HCT116 (cell line): ENCODE results near the gene TRERF1. TPM values are rescaled to one million over a fixed set of nuclear protein-coding genes. Genes with fewer than 3 reads are reported as not detected.

Experiments
- ATAC-seq: fragments of 200-7000 bp; cut with Tn5 transposase; 2 replicates; pipeline ENCODE4 v1.9.1; 2020; ENCODE audit warnings: mild to moderate bottlenecking, moderate library complexity
- BruUV-seq: library from RNA; stranded (reverse); fragments of 400-500 nt; replicated peaks from 2 replicates; lab custom pipeline; 2021; lab: Mats Ljungman, UMichigan
- CTCF ChIA-PET: fragments of 300-600 bp; sonication (Branson Sonifier 250); formaldehyde crosslinking; loops from one replicate; lab custom pipeline; 2021; ENCODE audit warnings: antibody characterized with exemption; lab: Charles Lee
- POLR2A ChIA-PET: fragments of 300-600, 350-600 bp; sonication (Branson Sonifier 250); formaldehyde crosslinking; loops from one replicate; lab custom pipeline; 2021; ENCODE audit warnings: antibody characterized with exemption; lab: Charles Lee
- RAD21 ChIA-PET, 2 experiments: fragments of 300-600 bp; sonication (Branson Sonifier 250); formaldehyde crosslinking; loops; one replicate each; lab custom pipeline; 2023; ENCODE audit warnings: low total read pairs in 2 of 2; ENCODE audit not compliant: uncharacterized antibody in 2 of 2, unreplicated experiment in 2 of 2, low non-redundant PET in 1 of 2; lab: Charles Lee
- DNase-seq: peaks from one replicate; pipeline ENCODE4 v3.0.0-alpha.2; 2010; ENCODE audit warnings: low read depth, low spot score
- H2AFZ ChIP-seq: fragments of 200-600 bp; shearing (Covaris generic), sonication (generic); 2 replicates; pipeline ENCODE4 v1.6.1; 2017; ENCODE audit warnings: low read depth, mixed run types, mixed read lengths, antibody characterized with exemption, low read length; ENCODE audit not compliant: poor library complexity, severe bottlenecking
- H3K27ac ChIP-seq: 2 replicates; pipeline ENCODE4 v1.5.1; 2012; ENCODE audit warnings: low read depth, low read length
- H3K27me3 ChIP-seq: fragments of 200-600 bp; sonication (generic); 2 replicates; pipeline ENCODE4 v1.6.1; 2016; ENCODE audit warnings: mixed run types, low read length, mixed read lengths; ENCODE audit not compliant: insufficient read depth
- H3K36me3 ChIP-seq, 2 experiments: fragments of 200-500 bp in 1 of 2; fragments of 200-600 bp in 1 of 2; sonication (Bioruptor generic) in 1 of 2; sonication (generic) in 1 of 2; 2 replicates each; pipeline versions ENCODE4 v1.5.1 to v1.6.1; 2014 to 2016; ENCODE audit warnings: low read length in 2 of 2, inconsistent platforms in 1 of 2, mixed read lengths in 1 of 2, mixed run types in 1 of 2; ENCODE audit not compliant: insufficient read depth in 2 of 2, control insufficient read depth in 1 of 2
- H3K4me1 ChIP-seq, 2 experiments: fragments of 200-600 bp in 1 of 2; sonication (generic) in 1 of 2; 2 replicates each; pipeline versions ENCODE4 v1.5.1 to v1.6.1; 2012 to 2017; ENCODE audit warnings: low read length in 2 of 2, inconsistent platforms in 1 of 2, mild to moderate bottlenecking in 1 of 2, mixed read lengths in 1 of 2, mixed run types in 1 of 2, moderate library complexity in 1 of 2; ENCODE audit not compliant: insufficient read depth in 2 of 2, control insufficient read depth in 1 of 2
- H3K4me2 ChIP-seq: fragments of 200-600 bp; sonication (generic); 2 replicates; pipeline ENCODE4 v1.6.1; 2017; ENCODE audit warnings: mixed run types, low read length, mixed read lengths
- H3K4me3 ChIP-seq, 2 experiments: fragments of 200-600 bp in 1 of 2; sonication (generic) in 1 of 2; replicated peaks in 1 of 2; 2 replicates each; pipeline ENCODE4 v1.5.1; 2011 to 2016; ENCODE audit warnings: low read length in 2 of 2, control low read depth in 1 of 2, low read depth in 1 of 2, mild to moderate bottlenecking in 1 of 2, mixed read lengths in 1 of 2, mixed run types in 1 of 2
- H3K79me2 ChIP-seq: fragments of 200-600 bp; sonication (generic); 2 replicates; pipeline ENCODE4 v1.6.1; 2017; ENCODE audit warnings: mild to moderate bottlenecking, mixed run types, low read length, moderate library complexity, mixed read lengths; ENCODE audit not compliant: insufficient read depth
- H3K9ac ChIP-seq: fragments of 200-600 bp; sonication (generic); 2 replicates; pipeline ENCODE4 v1.6.1; 2016; ENCODE audit warnings: low read length, mixed read lengths
- H3K9me2 ChIP-seq: fragments of 200-600 bp; sonication (generic), shearing (Covaris generic); 2 replicates; pipeline ENCODE4 v1.6.1; 2017; ENCODE audit warnings: mixed run types, mild to moderate bottlenecking, moderate library complexity; ENCODE audit not compliant: insufficient read depth
- H3K9me3 ChIP-seq, 2 experiments: fragments of 200-500 bp in 1 of 2; fragments of 200-600 bp in 1 of 2; sonication (Bioruptor generic) in 1 of 2; sonication (generic) in 1 of 2; 2 replicates each; pipeline ENCODE4 v1.6.1; 2014 to 2017; ENCODE audit warnings: low read length in 2 of 2, mixed read lengths in 2 of 2, inconsistent platforms in 1 of 2, low read depth in 1 of 2, mild to moderate bottlenecking in 1 of 2, mixed run types in 1 of 2, moderate library complexity in 1 of 2; ENCODE audit not compliant: control insufficient read depth in 1 of 2, insufficient read depth in 1 of 2
- H4K20me1 ChIP-seq: fragments of 200-600 bp; sonication (generic), shearing (Covaris generic); 2 replicates; pipeline ENCODE4 v1.6.1; 2017; ENCODE audit warnings: mixed run types, mild to moderate bottlenecking, moderate library complexity; ENCODE audit not compliant: insufficient read depth
- CBX3 ChIP-seq: IDR thresholded peaks from 2 replicates; pipeline ENCODE4 v1.6.1; 2012; ENCODE audit warnings: low read depth
- CEBPB ChIP-seq: IDR thresholded peaks from 2 replicates; pipeline ENCODE4 v1.6.1; 2012; ENCODE audit warnings: low read depth
- EZH2 ChIP-seq: fragments of 200-600 bp; sonication (generic); IDR thresholded peaks from 2 replicates; pipeline ENCODE4 v1.6.1; 2017; ENCODE audit warnings: antibody characterized with exemption, mixed run types
- EZH2phosphoT487 ChIP-seq: fragments of 200-600 bp; IDR thresholded peaks from 2 replicates; pipeline ENCODE4 v1.6.1; 2018; ENCODE audit warnings: antibody characterized with exemption, borderline replicate concordance
- FOSL1 ChIP-seq: IDR thresholded peaks from 2 replicates; pipeline ENCODE4 v1.6.1; 2012; ENCODE audit warnings: low read depth
- JUND ChIP-seq: IDR thresholded peaks from 2 replicates; pipeline ENCODE4 v1.6.1; 2012
- MAX ChIP-seq: IDR thresholded peaks from 2 replicates; pipeline ENCODE4 v1.6.1; 2012
- POLR2A ChIP-seq: IDR thresholded peaks from 2 replicates; pipeline ENCODE4 v1.7.0; 2011; ENCODE audit warnings: borderline replicate concordance; ENCODE audit not compliant: insufficient read depth, insufficient read length; ENCODE audit errors: extremely low read depth
- POLR2AphosphoS5 ChIP-seq: IDR thresholded peaks from 2 replicates; pipeline ENCODE4 v1.6.1; 2011; ENCODE audit warnings: mild to moderate bottlenecking, low read depth, low read length, moderate library complexity
- REST ChIP-seq: IDR thresholded peaks from 2 replicates; pipeline ENCODE4 v1.6.1; 2012; ENCODE audit warnings: low read depth
- SP1 ChIP-seq: IDR thresholded peaks from 2 replicates; pipeline ENCODE4 v1.6.1; 2012; ENCODE audit warnings: low read depth
- SRF ChIP-seq: IDR thresholded peaks from 2 replicates; pipeline ENCODE4 v1.6.1; 2012; ENCODE audit warnings: low read depth
- ZFX ChIP-seq: fragments of 450-650 bp; IDR thresholded peaks from 2 replicates; pipeline ENCODE4 v1.6.1; 2017
- ZNF274 ChIP-seq: fragments of 200-500 bp; sonication (Bioruptor generic); IDR thresholded peaks from 2 replicates; pipeline ENCODE4 v1.6.1; 2014; ENCODE audit warnings: mild to moderate bottlenecking, low read depth, low read length, inconsistent platforms
- intact Hi-C: fragments of 100-400 bp; cut with micrococcal nuclease; formaldehyde crosslinking; loops from 2 replicates; pipeline ENCODE4 v1.10.0; 2022
- total RNA-seq: library from RNA; stranded (reverse); gene quantifications from one replicate; pipeline ENCODE4 v1.2.1, GENCODE V29; 2021; ENCODE audit not compliant: unreplicated experiment

TRERF1 gene
- total RNA-seq, 1 experiment from 2014 or later = 12.4 TPM

- no peak for DNase-seq
- no peaks in the 10 kb centered on the region for H3K9me2 ChIP-seq
- no peak overlapping the region; the same call in 1 of the 2 replicates for H3K9ac ChIP-seq
- intact Hi-C loops = no loop called here
- TF ChIP-seq POLR2A (no peak), FOSL1 (peak; percentile 46; the same call in 1 of the 2 replicates), CEBPB (no peak), SRF (no peak), CBX3 (no peak), JUND (peak; percentile 53), SP1 (peak; percentile 37)
- H3K36me3 ChIP-seq = no peaks in the 10 kb centered on the region
- ChIA-PET RAD21 (no interaction called here), CTCF (interaction anchor here (1.9 kb wide), 1 partner anchor 19 kb away, joined by 4 read pairs; no protein-coding TSS in a partner anchor), POLR2A (no interaction called here)
- no peak overlapping the region for H2AFZ ChIP-seq
- no peaks in the 10 kb centered on the region for H3K9me3 ChIP-seq
- H3K27ac ChIP-seq = peak overlapping the region; percentile 34; the same call in 1 of the 2 replicates
- peak; percentile 82 for ATAC-seq
- H3K79me2 ChIP-seq = no peaks in the 10 kb centered on the region
- H3K27me3 ChIP-seq = no peaks in the 10 kb centered on the region
- H3K4me3 ChIP-seq = no peak overlapping the region
- no peaks in the 10 kb centered on the region for H4K20me1 ChIP-seq
- peak overlapping the region; percentile 45 for H3K4me2 ChIP-seq
- no TSS peak for BruUV-seq
- peaks cover 21 to 29% of the 10 kb centered on the region in 2 experiments for H3K4me1 ChIP-seq
Observed at GRCh38 chr6:42279144-42279781, 172.5 kb downstream of the TRERF1 start.

- ChIA-PET RAD21 (no interaction called here), POLR2A (no interaction called here), CTCF (no interaction called here)
- no peak for ATAC-seq
- Histone ChIP-seq H3K9ac (no peak overlapping the region), H3K27me3 (no peaks in the 10 kb centered on the region), H3K27ac (no peak overlapping the region), H3K9me2 (no peaks in the 10 kb centered on the region), H4K20me1 (no peaks in the 10 kb centered on the region), H3K4me3 (no peak overlapping the region), H3K79me2 (no peaks in the 10 kb centered on the region), H2AFZ (no peak overlapping the region), H3K9me3 (no peaks in the 10 kb centered on the region), H3K4me1 (peaks cover 21 to 29% of the 10 kb centered on the region in 2 experiments), H3K4me2 (no peak overlapping the region), H3K36me3 (no peaks in the 10 kb centered on the region)
- no TSS peak for BruUV-seq
- intact Hi-C loops = no loop called here
- TF ChIP-seq ZFX (no peak), POLR2AphosphoS5 (no peak), ZNF274 (no peak), EZH2 (no peak), REST (no peak), SRF (no peak), MAX (no peak), EZH2phosphoT487 (no peak)
- DNase-seq = no peak
Observed at GRCh38 chr6:42278131-42278853, 173.4 kb downstream of the TRERF1 start.
